OCI-LY7 (cell line): ENCODE results near the gene MRAS.

Experiments
- CTCF ChIP-seq: fragments of 200-600 bp; sonication (generic); conservative IDR thresholded peaks from 2 replicates; pipeline ENCODE4 v1.5.1; 2014; ENCODE audit warnings: mild to moderate bottlenecking, antibody characterized with exemption, low read length, moderate library complexity, mixed read lengths
- EZH2phosphoT487 ChIP-seq: fragments of 200-600 bp; sonication (generic); IDR thresholded peaks from 2 replicates; pipeline ENCODE4 v1.6.1; 2018; ENCODE audit warnings: low read depth, borderline replicate concordance, mild to moderate bottlenecking, mixed run types, antibody characterized with exemption, low read length, moderate library complexity, mixed read lengths

- TF ChIP-seq CTCF (no peak), EZH2phosphoT487 (no peak)
Measured at GRCh38 chr3:138348754-138349739, 668 bp downstream of the MRAS start.
